Sigmoid colon (tissue), 4 donors: ENCODE results near the gene SERPINA4.

Experiments used
- POLR2A ChIP-seq, 2 donors: fragments of 450-650 bp; IDR thresholded peaks; one replicate each; pipeline ENCODE4 v1.6.1; 2016; ENCODE audit warnings: antibody characterized with exemption in 2 of 2, mild to moderate bottlenecking in 2 of 2, moderate library complexity in 2 of 2
- POLR2AphosphoS5 ChIP-seq, 4 donors: sonication (generic); formaldehyde crosslinking; IDR thresholded peaks; one replicate each; pipeline ENCODE4 v1.6.1; 2017; ENCODE audit warnings: antibody characterized with exemption in 4 of 4
- TF ChIP-seq, protein P1 (sequence below), 4 experiments: fragments of 450-650 bp in 3 of 4; fragments of 200-600 bp in 1 of 4; IDR thresholded peaks; one replicate each; pipeline ENCODE4 v1.5.1; 2016 to 2019; ENCODE audit warnings: antibody characterized with exemption in 4 of 4, mild to moderate bottlenecking in 3 of 4, moderate library complexity in 2 of 4

DNA sequence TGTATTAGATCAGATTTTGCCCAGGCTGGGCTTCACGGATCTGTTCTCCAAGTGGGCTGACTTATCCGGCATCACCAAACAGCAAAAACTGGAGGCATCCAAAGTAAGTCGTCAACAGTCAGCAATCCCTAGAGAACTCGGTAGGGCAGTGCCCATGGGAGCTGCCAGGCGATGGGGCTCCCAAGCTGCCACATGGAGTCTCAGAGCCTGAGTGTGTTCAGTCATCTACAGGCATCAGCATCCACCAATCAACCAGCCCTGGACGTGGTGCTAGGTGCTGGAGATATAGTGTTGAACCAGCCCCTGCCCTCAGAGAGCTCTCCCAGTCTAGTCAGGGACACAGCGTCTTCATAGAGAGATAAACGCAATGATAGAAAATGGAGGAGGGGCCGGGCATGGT is 6.9 kb downstream of the SERPINA4 start:
- TF ChIP-seq, protein P1, sequence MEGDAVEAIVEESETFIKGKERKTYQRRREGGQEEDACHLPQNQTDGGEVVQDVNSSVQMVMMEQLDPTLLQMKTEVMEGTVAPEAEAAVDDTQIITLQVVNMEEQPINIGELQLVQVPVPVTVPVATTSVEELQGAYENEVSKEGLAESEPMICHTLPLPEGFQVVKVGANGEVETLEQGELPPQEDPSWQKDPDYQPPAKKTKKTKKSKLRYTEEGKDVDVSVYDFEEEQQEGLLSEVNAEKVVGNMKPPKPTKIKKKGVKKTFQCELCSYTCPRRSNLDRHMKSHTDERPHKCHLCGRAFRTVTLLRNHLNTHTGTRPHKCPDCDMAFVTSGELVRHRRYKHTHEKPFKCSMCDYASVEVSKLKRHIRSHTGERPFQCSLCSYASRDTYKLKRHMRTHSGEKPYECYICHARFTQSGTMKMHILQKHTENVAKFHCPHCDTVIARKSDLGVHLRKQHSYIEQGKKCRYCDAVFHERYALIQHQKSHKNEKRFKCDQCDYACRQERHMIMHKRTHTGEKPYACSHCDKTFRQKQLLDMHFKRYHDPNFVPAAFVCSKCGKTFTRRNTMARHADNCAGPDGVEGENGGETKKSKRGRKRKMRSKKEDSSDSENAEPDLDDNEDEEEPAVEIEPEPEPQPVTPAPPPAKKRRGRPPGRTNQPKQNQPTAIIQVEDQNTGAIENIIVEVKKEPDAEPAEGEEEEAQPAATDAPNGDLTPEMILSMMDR (IDR thresholded peaks at IDR 0.05), result no peak
- TF ChIP-seq POLR2A (IDR thresholded peaks at IDR 0.05), result no peak
- TF ChIP-seq POLR2AphosphoS5 (IDR thresholded peaks at IDR 0.05), result no peak
